ENCODE data around the gene MDN1. TPM values are rescaled to one million over a fixed set of nuclear protein-coding genes. Genes with fewer than 3 reads are reported as not detected.

MDN1 gene
- total and polyA plus RNA-seq, 11 donors = 9.1 to 38.0 (median 24.4) TPM

GRCh38 chr6:89775150-89775549 lies 44.4 kb downstream of the MDN1 start:
- H3K9me3 ChIP-seq = no peaks in the 10 kb centered on the region
- ATAC-seq = no peak

GRCh38 chr6:89769572-89769971 lies 50.0 kb downstream of the MDN1 start:
- Histone ChIP-seq H3K27me3 (no peaks in the 10 kb centered on the region), H3K9me3 (no peaks in the 10 kb centered on the region), H3K4me1 (no peaks in the 10 kb centered on the region), H3K27ac (no peak overlapping the region), H3K4me3 (no peak overlapping the region), H3K36me3 (peaks cover 0 to 99% (median 85%) of the 10 kb centered on the region in 9 donors)
- intact Hi-C loops (cut with DNase I) = no loop called here
- DNase-seq (no peak), ATAC-seq (no peak)
- TF ChIP-seq POLR2A (IDR thresholded peaks at IDR 0.05) (no peak), CTCF (IDR thresholded peaks at IDR 0.05) (no peak)
- 95 to 100% (median 96%) methylated on average over 3 of the region's 3 CpGs for WGBS, 4 donors

More at GRCh38 chr6:89775150-89775549, 44.4 kb downstream of the MDN1 start:
- no peak for DNase-seq
- Histone ChIP-seq H3K4me1 (no peaks in the 10 kb centered on the region), H3K27me3 (no peaks in the 10 kb centered on the region), H3K4me3 (no peak overlapping the region), H3K36me3 (peaks cover 0 to 92% (median 84%) of the 10 kb centered on the region in 9 donors), H3K27ac (no peak overlapping the region)
- TF ChIP-seq CTCF (IDR thresholded peaks at IDR 0.05) (no peak), POLR2A (IDR thresholded peaks at IDR 0.05) (no peak)
- WGBS, 4 donors = 88 to 92% (median 89%) methylated on average over 1 of the region's 1 CpG
- intact Hi-C loops (cut with DNase I) = no loop called here

GRCh38 chr6:89768324-89768723 lies 51.3 kb downstream of the MDN1 start:
- Histone ChIP-seq H3K27ac (no peak overlapping the region), H3K36me3 (peaks cover 0 to 96% (median 79%) of the 10 kb centered on the region in 9 donors), H3K27me3 (no peaks in the 10 kb centered on the region), H3K4me3 (no peak overlapping the region), H3K4me1 (no peaks in the 10 kb centered on the region), H3K9me3 (no peaks in the 10 kb centered on the region)
- DNase-seq (no peak), ATAC-seq (no peak)
- intact Hi-C loops (cut with DNase I) = no loop called here
- no peak for TF ChIP-seq CTCF (IDR thresholded peaks at IDR 0.05)
- no peak for TF ChIP-seq POLR2A (IDR thresholded peaks at IDR 0.05)
- WGBS, 4 donors = 56 to 86% (median 68%) methylated on average over 6 of the region's 6 CpGs

GRCh38 chr6:89763550-89763949 lies 56.0 kb downstream of the MDN1 start:
- intact Hi-C loops (cut with DNase I) = no loop called here
- Histone ChIP-seq H3K36me3 (peaks cover 0 to 80% (median 66%) of the 10 kb centered on the region in 9 donors), H3K9me3 (no peaks in the 10 kb centered on the region), H3K27me3 (no peaks in the 10 kb centered on the region), H3K4me1 (peaks cover 0 to 7% (median 0%) of the 10 kb centered on the region in 12 donors), H3K4me3 (no peak overlapping the region), H3K27ac (no peak overlapping the region)
- TF ChIP-seq CTCF (IDR thresholded peaks at IDR 0.05) = no peak
- TF ChIP-seq POLR2A (IDR thresholded peaks at IDR 0.05) = no peak
- ATAC-seq (no peak), DNase-seq (no peak)
- 92 to 93% (median 93%) methylated on average over 2 of the region's 2 CpGs for WGBS, 4 donors
